Gastroesophageal sphincter (tissue), 4 donors: ENCODE results near the gene AXDND1. TPM values are rescaled to one million over a fixed set of nuclear protein-coding genes. Genes with fewer than 3 reads are reported as not detected.
"Not testable (repeated sequence)": the region's sequence is repeated elsewhere in the genome, so short reads cannot be mapped to it uniquely, and the experiment has no call there.

Experiments
- ATAC-seq: fragments of 150-250 bp; one replicate; pipeline ENCODE4 v1.9.1; 2016; ENCODE audit warnings: mild to moderate bottlenecking, moderate library complexity
- H3K27ac ChIP-seq, 4 donors: fragments of 200-600 bp; sonication (generic) in 3 of 4; 1 replicate in 3 of 4; 2 replicates in 1 of 4; pipeline ENCODE4 v1.5.1; 2016 to 2019
- H3K27me3 ChIP-seq: fragments of 200-600 bp; sonication (generic); one replicate; pipeline ENCODE4 v1.5.1; 2019
- H3K36me3 ChIP-seq, 2 donors: fragments of 200-600 bp; sonication (generic); one replicate each; pipeline ENCODE4 v1.5.1; 2019; ENCODE audit warnings: control low read depth in 1 of 2
- H3K4me1 ChIP-seq, 3 donors: fragments of 200-600 bp; sonication (generic); 1 replicate in 2 of 3; 2 replicates in 1 of 3; pipeline ENCODE4 v1.5.1; 2016 to 2019; ENCODE audit warnings: control low read depth in 2 of 3
- H3K4me3 ChIP-seq, 2 donors: fragments of 200-600 bp; sonication (generic); one replicate each; pipeline ENCODE4 v1.5.1; 2019; ENCODE audit warnings: mild to moderate bottlenecking in 1 of 2, moderate library complexity in 1 of 2
- H3K9me3 ChIP-seq, 3 donors: fragments of 200-600 bp; sonication (generic); one replicate each; pipeline ENCODE4 v1.5.1; 2017 to 2019; ENCODE audit warnings: control low read depth in 2 of 3
- EP300 ChIP-seq: sonication (generic); formaldehyde crosslinking; IDR thresholded peaks from one replicate; pipeline ENCODE4 v1.6.1; 2017; ENCODE audit warnings: antibody characterized with exemption, mild to moderate bottlenecking
- POLR2A ChIP-seq, 2 donors: fragments of 450-650 bp; IDR thresholded peaks; one replicate each; pipeline ENCODE4 v1.6.1; 2017; ENCODE audit warnings: antibody characterized with exemption in 2 of 2, mild to moderate bottlenecking in 2 of 2, moderate library complexity in 1 of 2
- POLR2AphosphoS5 ChIP-seq: sonication (generic); formaldehyde crosslinking; IDR thresholded peaks from one replicate; pipeline ENCODE4 v1.6.1; 2017; ENCODE audit warnings: antibody characterized with exemption
- WGBS, 2 donors: methylation state at CpG; one replicate each; pipeline ENCODE4 v1.1.5; 2018; ENCODE audit warnings: low coverage in 1 of 2; 5-methylcytosine and 5-hydroxymethylcytosine counted together
- total RNA-seq, 4 donors: library from RNA; depleted of rRNA; stranded (reverse); fragments of >200 nt; gene quantifications; one replicate each; pipeline ENCODE4 v1.1.0, GENCODE V29; 2016
- TF ChIP-seq, protein P1 (sequence below), 4 experiments: fragments of 200-600 bp in 2 of 4; fragments of 450-650 bp in 2 of 4; sonication (generic) in 1 of 4; IDR thresholded peaks; one replicate each; pipeline ENCODE4 v1.5.1; 2017 to 2019; ENCODE audit warnings: antibody characterized with exemption in 4 of 4, mild to moderate bottlenecking in 2 of 4, moderate library complexity in 2 of 4

Gene AXDND1
- total RNA-seq, 4 donors from 2014 or later: 0.13 to 1.2 TPM; not detected in 2

DNA sequence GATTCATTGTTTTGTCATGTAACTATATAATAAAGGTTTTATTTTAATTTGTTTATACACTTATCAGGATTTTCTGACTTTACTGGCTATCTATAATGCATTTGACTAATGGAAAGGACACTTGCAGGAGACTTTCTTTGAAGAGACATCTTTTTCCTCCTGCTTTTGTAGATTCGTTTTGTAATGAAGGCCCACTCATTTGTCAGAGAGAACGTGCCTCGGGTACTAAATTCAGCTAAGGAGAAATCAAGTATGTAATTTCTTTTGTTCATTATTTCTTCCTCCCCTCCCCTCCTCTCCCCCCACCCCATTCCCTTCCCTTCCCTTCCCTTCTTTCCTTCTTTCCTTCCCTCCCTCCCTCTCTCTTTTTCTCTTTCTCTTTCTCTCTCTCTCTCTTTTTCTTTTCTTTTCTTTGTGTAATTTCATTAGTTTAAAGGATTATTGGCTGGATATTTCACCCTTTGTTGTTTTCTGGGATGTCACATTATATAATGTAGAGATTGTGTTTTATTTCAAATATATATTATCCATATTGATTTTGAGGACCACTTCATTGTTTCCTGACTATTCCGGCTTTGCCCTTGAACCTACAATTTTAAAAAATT lies 23.7 kb upstream of the AXDND1 start:
- peaks cover 4 to 87% of the 10 kb centered on the region in 2 donors for H3K36me3 ChIP-seq
- TF ChIP-seq, protein P1, sequence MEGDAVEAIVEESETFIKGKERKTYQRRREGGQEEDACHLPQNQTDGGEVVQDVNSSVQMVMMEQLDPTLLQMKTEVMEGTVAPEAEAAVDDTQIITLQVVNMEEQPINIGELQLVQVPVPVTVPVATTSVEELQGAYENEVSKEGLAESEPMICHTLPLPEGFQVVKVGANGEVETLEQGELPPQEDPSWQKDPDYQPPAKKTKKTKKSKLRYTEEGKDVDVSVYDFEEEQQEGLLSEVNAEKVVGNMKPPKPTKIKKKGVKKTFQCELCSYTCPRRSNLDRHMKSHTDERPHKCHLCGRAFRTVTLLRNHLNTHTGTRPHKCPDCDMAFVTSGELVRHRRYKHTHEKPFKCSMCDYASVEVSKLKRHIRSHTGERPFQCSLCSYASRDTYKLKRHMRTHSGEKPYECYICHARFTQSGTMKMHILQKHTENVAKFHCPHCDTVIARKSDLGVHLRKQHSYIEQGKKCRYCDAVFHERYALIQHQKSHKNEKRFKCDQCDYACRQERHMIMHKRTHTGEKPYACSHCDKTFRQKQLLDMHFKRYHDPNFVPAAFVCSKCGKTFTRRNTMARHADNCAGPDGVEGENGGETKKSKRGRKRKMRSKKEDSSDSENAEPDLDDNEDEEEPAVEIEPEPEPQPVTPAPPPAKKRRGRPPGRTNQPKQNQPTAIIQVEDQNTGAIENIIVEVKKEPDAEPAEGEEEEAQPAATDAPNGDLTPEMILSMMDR (IDR thresholded peaks at IDR 0.05): no peak
- TF ChIP-seq POLR2AphosphoS5 (no peak), EP300 (no peak), POLR2A (IDR thresholded peaks at IDR 0.05) (no peak)
- H3K4me1 ChIP-seq: no peaks in the 10 kb centered on the region
- no peaks in the 10 kb centered on the region for H3K27me3 ChIP-seq
- 73 to 84% methylated on average over 4 of the region's 4 CpGs for WGBS, 2 donors
- no peak overlapping the region for H3K4me3 ChIP-seq
- H3K9me3 ChIP-seq: no peaks in the 10 kb centered on the region
- no peak overlapping the region for H3K27ac ChIP-seq
- ATAC-seq: no peak

DNA sequence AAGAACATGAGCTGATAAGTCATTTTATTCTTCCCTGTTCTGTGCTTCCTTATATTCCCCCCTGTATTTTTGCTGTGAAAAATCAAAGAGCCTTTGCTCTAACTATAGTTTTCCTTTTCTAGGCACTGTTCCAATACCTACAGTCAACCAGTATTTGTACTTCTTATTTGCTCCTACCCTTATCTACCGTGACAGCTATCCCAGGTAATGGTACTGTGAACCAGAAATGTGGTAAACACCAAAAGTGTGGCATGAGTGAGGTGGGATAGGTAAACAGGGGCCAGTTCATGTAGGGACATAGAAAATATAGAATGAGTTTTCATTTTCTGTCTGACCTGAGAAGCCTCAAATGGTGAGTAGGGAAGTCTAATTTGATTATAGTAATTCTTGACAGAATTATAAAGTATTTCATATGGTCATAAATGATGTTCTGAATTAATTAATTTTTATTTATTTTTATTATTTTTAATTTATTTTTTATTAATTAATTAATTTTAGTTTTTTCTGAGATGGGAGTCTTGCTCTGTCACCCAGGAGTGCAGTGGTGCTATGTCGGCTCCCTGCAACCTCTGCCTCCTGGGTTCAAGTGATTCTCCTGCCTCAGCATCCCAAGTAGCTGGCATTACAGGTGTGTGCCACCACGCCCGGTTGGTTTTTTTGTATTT lies 22.9 kb upstream of the AXDND1 start:
- Histone ChIP-seq H3K4me3 (no peak overlapping the region), H3K4me1 (no peaks in the 10 kb centered on the region), H3K27ac (no peak overlapping the region), H3K9me3 (no peaks in the 10 kb centered on the region), H3K27me3 (no peaks in the 10 kb centered on the region), H3K36me3 (peaks cover 8 to 94% of the 10 kb centered on the region in 2 donors)
- TF ChIP-seq, protein P1 (IDR thresholded peaks at IDR 0.05): no peak
- TF ChIP-seq POLR2A (IDR thresholded peaks at IDR 0.05) (no peak), EP300 (no peak), POLR2AphosphoS5 (no peak)
- 87 to 94% methylated on average over 3 to 4 of the region's 4 CpGs for WGBS, 2 donors
- ATAC-seq: no peak

DNA sequence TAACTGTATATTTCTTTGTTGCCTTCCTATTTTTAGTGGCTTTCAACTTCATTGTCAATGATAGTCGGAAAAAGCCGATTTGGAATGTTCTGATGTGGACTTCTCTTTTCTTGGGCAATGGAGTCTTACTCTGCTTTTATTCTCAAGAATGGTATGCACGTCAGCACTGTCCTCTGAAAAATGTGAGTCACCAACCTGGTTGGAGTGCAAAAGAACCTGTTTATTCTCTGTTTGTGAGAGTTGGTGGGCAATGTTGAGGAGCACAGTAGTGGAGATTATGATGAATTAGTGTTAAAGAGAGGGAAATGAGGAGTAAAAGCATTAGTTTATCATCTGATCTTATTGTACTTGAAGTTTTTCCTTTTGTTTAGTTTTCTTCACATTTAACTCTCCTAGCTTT lies 14.5 kb upstream of the AXDND1 start:
- peaks cover 4 to 74% of the 10 kb centered on the region in 2 donors for H3K36me3 ChIP-seq
- WGBS, 2 donors: 89 to 96% methylated on average over 2 to 3 of the region's 3 CpGs
- no peaks in the 10 kb centered on the region for H3K27me3 ChIP-seq
- TF ChIP-seq POLR2AphosphoS5: no peak
- TF ChIP-seq, protein P1 (IDR thresholded peaks at IDR 0.05): no peak
- TF ChIP-seq POLR2A (IDR thresholded peaks at IDR 0.05): no peak
- TF ChIP-seq EP300: no peak
- H3K4me1 ChIP-seq: no peaks in the 10 kb centered on the region
- H3K4me3 ChIP-seq: no peak overlapping the region
- no peaks in the 10 kb centered on the region for H3K9me3 ChIP-seq
- ATAC-seq: no peak
- no peak overlapping the region for H3K27ac ChIP-seq

DNA sequence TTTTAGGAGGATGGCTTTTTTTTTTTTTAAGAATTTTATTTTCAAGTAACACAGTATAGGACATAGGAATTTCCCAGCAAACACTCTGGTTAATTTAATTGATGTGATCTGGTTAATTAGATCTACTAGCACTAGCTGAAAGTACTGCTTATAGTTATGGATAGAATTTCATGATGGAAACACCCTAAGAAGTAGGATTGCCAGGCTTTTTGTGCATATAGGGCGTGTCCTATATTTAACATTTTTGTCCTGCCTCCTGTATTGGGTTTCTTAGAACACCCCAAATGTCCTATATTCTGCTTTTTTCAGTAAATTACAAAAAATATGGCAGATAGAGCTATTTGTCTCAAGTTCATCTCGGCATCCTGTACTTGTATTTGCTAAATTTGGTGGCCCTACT lies 13.5 kb upstream of the AXDND1 start:
- H3K9me3 ChIP-seq: no peaks in the 10 kb centered on the region
- H3K27me3 ChIP-seq: no peaks in the 10 kb centered on the region
- no peak for TF ChIP-seq EP300
- TF ChIP-seq, protein P1 (IDR thresholded peaks at IDR 0.05): no peak
- no peak for TF ChIP-seq POLR2A (IDR thresholded peaks at IDR 0.05)
- no peak for TF ChIP-seq POLR2AphosphoS5
- H3K4me3 ChIP-seq: no peak overlapping the region
- no peak overlapping the region for H3K27ac ChIP-seq
- peaks cover 4 to 66% of the 10 kb centered on the region in 2 donors for H3K36me3 ChIP-seq
- 95 to 100% methylated on average over 2 of the region's 2 CpGs for WGBS, 2 donors
- ATAC-seq: no peak
- H3K4me1 ChIP-seq: no peaks in the 10 kb centered on the region

DNA sequence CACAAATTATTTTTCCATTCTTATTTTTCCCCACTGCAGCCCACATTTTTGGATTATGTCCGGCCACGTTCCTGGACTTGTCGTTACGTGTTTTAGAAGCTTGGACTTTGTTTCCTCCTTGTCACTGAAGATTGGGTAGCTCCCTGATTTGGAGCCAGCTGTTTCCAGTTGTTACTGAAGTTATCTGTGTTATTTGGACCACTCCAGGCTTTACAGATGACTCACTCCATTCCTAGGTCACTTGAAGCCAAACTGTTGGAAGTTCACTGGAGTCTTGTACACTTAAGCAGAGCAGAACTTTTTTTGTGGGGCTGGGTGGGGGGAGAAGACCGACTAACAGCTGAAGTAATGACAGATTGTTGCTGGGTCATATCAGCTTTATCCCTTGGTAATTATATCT lies 12.2 kb upstream of the AXDND1 start:
- Histone ChIP-seq H3K36me3 (peaks cover 0 to 53% of the 10 kb centered on the region in 2 donors), H3K4me3 (no peak overlapping the region), H3K9me3 (no peaks in the 10 kb centered on the region), H3K27ac (no peak overlapping the region), H3K4me1 (no peaks in the 10 kb centered on the region), H3K27me3 (no peaks in the 10 kb centered on the region)
- 19 to 55% methylated on average over 4 to 5 of the region's 5 CpGs for WGBS, 2 donors
- no peak for TF ChIP-seq EP300
- TF ChIP-seq, protein P1 (IDR thresholded peaks at IDR 0.05): no peak
- no peak for TF ChIP-seq POLR2AphosphoS5
- TF ChIP-seq POLR2A (IDR thresholded peaks at IDR 0.05): no peak
- ATAC-seq: peak; percentile 89

DNA sequence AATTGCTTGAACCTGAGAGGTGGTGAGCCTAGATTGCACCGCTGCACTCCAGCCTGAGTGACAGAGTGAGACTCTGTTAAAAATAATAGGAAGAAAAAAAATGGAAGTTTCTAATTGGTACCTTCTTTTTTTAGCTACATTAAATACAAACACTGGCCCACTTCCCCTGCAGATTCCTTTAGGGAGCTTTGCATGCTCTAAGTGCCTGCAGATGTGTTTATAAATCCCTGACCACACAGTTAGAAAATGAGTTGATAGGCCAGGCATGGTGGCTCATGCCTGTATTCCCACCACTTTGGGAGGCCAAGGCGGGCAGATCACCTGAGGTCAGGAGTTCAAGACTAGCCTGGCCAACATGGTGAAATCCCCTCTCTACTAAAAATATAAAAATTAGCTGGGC lies 4.1 kb upstream of the AXDND1 start:
- H3K4me1 ChIP-seq: peaks cover 0 to 13% (median 0%) of the 10 kb centered on the region in 3 donors
- ATAC-seq, H3K36me3 ChIP-seq, H3K27ac ChIP-seq, H3K27me3 ChIP-seq, H3K9me3 ChIP-seq, H3K4me3 ChIP-seq: not testable (repeated sequence)
- WGBS, 2 donors: 60 to 77% methylated on average over 1 to 2 of the region's 2 CpGs
